Sigmoid colon (tissue), 7 donors: ENCODE data around the gene CCDC127. TPM values are rescaled to one million over a fixed set of nuclear protein-coding genes. Genes with fewer than 3 reads are reported as not detected.

ENCODE experiments used
- DNase-seq: peaks from one replicate; pipeline ENCODE4 v3.0.0-alpha.2; 2019
- H3K27ac ChIP-seq, 4 donors: fragments of 200-600 bp; sonication (generic); one replicate each; pipeline ENCODE4 v1.5.1; 2016 to 2019; ENCODE audit warnings: mild to moderate bottlenecking in 1 of 4
- H3K27me3 ChIP-seq, 3 donors: fragments of 200-600 bp; sonication (generic); one replicate each; pipeline ENCODE4 v1.5.1; 2019; ENCODE audit warnings: mild to moderate bottlenecking in 1 of 3
- H3K36me3 ChIP-seq, 4 donors: fragments of 200-600 bp; sonication (generic); one replicate each; pipeline ENCODE4 v1.5.1; 2016 to 2019
- H3K4me1 ChIP-seq, 4 donors: fragments of 200-600 bp; sonication (generic); one replicate each; pipeline ENCODE4 v1.5.1; 2017 to 2019
- H3K4me3 ChIP-seq, 4 donors: fragments of 200-600 bp; sonication (generic); one replicate each; pipeline ENCODE4 v1.5.1; 2017 to 2019; ENCODE audit warnings: mild to moderate bottlenecking in 2 of 4, moderate library complexity in 1 of 4
- H3K9me3 ChIP-seq, 4 donors: fragments of 200-600 bp in 3 of 4; sonication (generic) in 3 of 4; one replicate each; pipeline versions ENCODE4 v1.5.1 to v1.6.1; 2013 to 2019
- CTCF ChIP-seq, 4 experiments: fragments of 450-650 bp in 3 of 4; fragments of 200-600 bp in 1 of 4; IDR thresholded peaks; one replicate each; pipeline ENCODE4 v1.5.1; 2016 to 2019; ENCODE audit warnings: antibody characterized with exemption in 4 of 4, mild to moderate bottlenecking in 3 of 4, moderate library complexity in 2 of 4
- EP300 ChIP-seq, 4 donors: sonication (generic); formaldehyde crosslinking; IDR thresholded peaks; one replicate each; pipeline ENCODE4 v1.6.1; 2017; ENCODE audit warnings: antibody characterized with exemption in 4 of 4
- POLR2A ChIP-seq, 2 donors: fragments of 450-650 bp; IDR thresholded peaks; one replicate each; pipeline ENCODE4 v1.6.1; 2016; ENCODE audit warnings: antibody characterized with exemption in 2 of 2, mild to moderate bottlenecking in 2 of 2, moderate library complexity in 2 of 2
- POLR2AphosphoS5 ChIP-seq, 4 donors: sonication (generic); formaldehyde crosslinking; IDR thresholded peaks; one replicate each; pipeline ENCODE4 v1.6.1; 2017; ENCODE audit warnings: antibody characterized with exemption in 4 of 4
- WGBS, 2 donors: extraction: QIAGEN DNeasy Blood & Tissue Kit; methylation state at CpG; one replicate each; pipeline ENCODE4 v1.1.7; 2013; 5-methylcytosine and 5-hydroxymethylcytosine counted together
- intact Hi-C: fragments of 100-400 bp; cut with DNase I; formaldehyde crosslinking; loops from one replicate; pipeline ENCODE4 v1.15.1; 2023
- polyA plus RNA-seq, 3 donors: library from polyadenylated mRNA; stranded (reverse); fragments of 200-250 nt; gene quantifications; one replicate each; pipeline ENCODE4 v1.2.3, GENCODE V29; 2013
- total RNA-seq, 4 donors: library from RNA; depleted of rRNA; stranded (reverse); fragments of >200 nt; gene quantifications; one replicate each; pipeline ENCODE4 v1.1.0, GENCODE V29; 2016
- donor health status: healthy with polysubstance abuse.
- donor health status: Bipolar disorder and iron deficiency.
- donor health status: healthy.

The CCDC127 gene
- total and polyA plus RNA-seq, 7 donors: 1.2 to 8.3 (median 5.7) TPM

DNA sequence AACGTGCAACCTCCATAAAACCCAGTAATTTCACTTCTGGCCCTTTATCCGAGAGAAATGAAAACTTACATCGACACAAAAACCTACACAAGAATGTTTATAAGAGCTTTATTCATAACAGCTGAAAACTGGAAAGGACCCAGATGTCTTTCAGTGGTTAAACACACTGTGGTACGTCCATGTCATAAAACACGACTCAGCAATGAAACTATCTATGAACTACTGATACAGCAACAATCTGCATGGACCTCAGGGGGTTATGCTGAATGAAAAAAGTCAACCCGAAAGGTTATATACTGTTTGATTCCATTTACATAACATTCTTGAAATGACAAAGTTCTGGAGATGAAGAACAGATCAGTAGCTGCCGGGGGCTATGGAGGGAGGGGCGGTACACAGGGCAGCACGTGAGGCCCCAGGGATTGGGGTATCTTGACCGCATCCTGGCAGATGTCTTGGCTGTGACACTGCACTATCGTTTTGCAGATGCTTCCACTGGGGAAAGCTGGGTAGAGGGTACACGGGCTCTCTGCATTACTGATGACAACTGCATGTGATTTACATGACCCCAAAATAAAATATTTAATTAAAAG is 4.1 kb downstream of the CCDC127 start:
- H3K4me3 ChIP-seq: no peak overlapping the region
- intact Hi-C loops: no loop called here
- H3K9me3 ChIP-seq: no peaks in the 10 kb centered on the region
- peaks cover 0 to 8% (median 0%) of the 10 kb centered on the region in 4 donors for H3K36me3 ChIP-seq
- H3K27me3 ChIP-seq: no peaks in the 10 kb centered on the region
- DNase-seq: no peak
- H3K27ac ChIP-seq: no peak overlapping the region
- 87 to 93% methylated on average over 12 of the region's 12 CpGs for WGBS, 2 donors
- no peak for TF ChIP-seq POLR2AphosphoS5 (IDR thresholded peaks at IDR 0.05)
- no peak for TF ChIP-seq CTCF (IDR thresholded peaks at IDR 0.05)
- no peak for TF ChIP-seq EP300 (IDR thresholded peaks at IDR 0.05)
- TF ChIP-seq POLR2A (IDR thresholded peaks at IDR 0.05): no peak
- peaks cover 0 to 16% (median 9%) of the 10 kb centered on the region in 4 donors for H3K4me1 ChIP-seq

DNA sequence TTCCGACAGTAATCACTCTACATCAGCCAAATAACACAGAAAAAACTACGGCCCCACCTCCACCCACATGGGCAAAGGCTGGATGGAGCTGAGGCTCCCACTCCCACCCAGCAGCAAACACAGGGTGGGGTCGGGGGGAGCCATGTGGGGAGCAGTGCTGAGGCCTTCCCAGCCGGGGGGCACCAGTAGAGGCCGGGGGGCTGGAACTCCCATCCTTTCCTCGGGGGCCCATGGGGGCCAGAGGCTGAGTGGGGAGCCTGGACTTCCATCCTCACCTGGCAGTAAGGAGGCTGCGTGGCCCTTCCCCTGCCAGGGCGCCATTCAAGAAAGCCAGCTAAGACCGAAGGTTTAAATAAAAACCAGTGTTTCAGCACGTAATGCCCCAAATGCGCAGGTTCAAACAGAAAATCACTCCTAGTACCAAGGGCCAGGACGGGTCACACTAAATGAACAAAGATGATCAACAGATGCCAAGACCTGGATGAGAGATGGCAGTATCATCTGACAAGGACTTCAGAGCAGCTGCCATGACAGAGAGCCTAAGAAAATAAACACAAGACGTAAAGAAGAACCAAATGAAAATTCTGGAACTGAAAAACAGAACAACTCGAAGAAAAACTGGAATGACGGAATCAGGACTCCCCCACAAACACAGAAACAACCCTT is 9.4 kb downstream of the CCDC127 start:
- no peak overlapping the region for H3K4me3 ChIP-seq
- H3K4me1 ChIP-seq: peaks cover 0 to 15% (median 12%) of the 10 kb centered on the region in 4 donors
- intact Hi-C loops: no loop called here
- H3K27me3 ChIP-seq: no peaks in the 10 kb centered on the region
- DNase-seq: no peak
- TF ChIP-seq POLR2A (IDR thresholded peaks at IDR 0.05) (no peak), POLR2AphosphoS5 (IDR thresholded peaks at IDR 0.05) (no peak), CTCF (IDR thresholded peaks at IDR 0.05) (no peak), EP300 (IDR thresholded peaks at IDR 0.05) (no peak)
- 91 to 93% methylated on average over 15 of the region's 15 CpGs for WGBS, 2 donors
- H3K9me3 ChIP-seq: no peaks in the 10 kb centered on the region
- no peak overlapping the region for H3K27ac ChIP-seq
- H3K36me3 ChIP-seq: peaks cover 0 to 24% (median 7%) of the 10 kb centered on the region in 4 donors

- no peaks in the 10 kb centered on the region for H3K27me3 ChIP-seq
- intact Hi-C loops: no loop called here
- no peak overlapping the region for H3K27ac ChIP-seq
- 80 to 92% methylated on average over 14 of the region's 14 CpGs for WGBS, 2 donors
- no peak for TF ChIP-seq EP300 (IDR thresholded peaks at IDR 0.05)
- no peak for TF ChIP-seq POLR2AphosphoS5 (IDR thresholded peaks at IDR 0.05)
- no peak for TF ChIP-seq CTCF (IDR thresholded peaks at IDR 0.05)
- TF ChIP-seq POLR2A (IDR thresholded peaks at IDR 0.05): no peak
- H3K9me3 ChIP-seq: no peaks in the 10 kb centered on the region
- peaks cover 0 to 15% (median 12%) of the 10 kb centered on the region in 4 donors for H3K4me1 ChIP-seq
- DNase-seq: no peak
- peaks cover 0 to 29% (median 7%) of the 10 kb centered on the region in 4 donors for H3K36me3 ChIP-seq
- H3K4me3 ChIP-seq: no peak overlapping the region
Observed at GRCh38 chr5:207599-207998, 10.4 kb downstream of the CCDC127 start.

- Histone ChIP-seq H3K36me3 (peaks cover 0 to 34% (median 7%) of the 10 kb centered on the region in 4 donors), H3K27ac (peak overlapping the region in 1 of 4 donors; percentile 37), H3K4me3 (no peak overlapping the region), H3K9me3 (no peaks in the 10 kb centered on the region), H3K27me3 (no peaks in the 10 kb centered on the region), H3K4me1 (peaks cover 0 to 15% (median 12%) of the 10 kb centered on the region in 4 donors)
- 89 to 92% methylated on average over 8 of the region's 8 CpGs for WGBS, 2 donors
- intact Hi-C loops: no loop called here
- DNase-seq: no peak
- no peak for TF ChIP-seq POLR2AphosphoS5 (IDR thresholded peaks at IDR 0.05)
- TF ChIP-seq EP300 (IDR thresholded peaks at IDR 0.05): no peak
- no peak for TF ChIP-seq POLR2A (IDR thresholded peaks at IDR 0.05)
- TF ChIP-seq CTCF (IDR thresholded peaks at IDR 0.05): no peak
Observed at GRCh38 chr5:206927-207536, 10.9 kb downstream of the CCDC127 start.
